Thyroid gland (tissue), 4 donors: ENCODE data around the gene NR5A2.

Source experiments
- CTCF ChIP-seq, 6 experiments: fragments of 200-600 bp in 3 of 6; fragments of 450-650 bp in 3 of 6; sonication (generic) in 3 of 6; IDR thresholded peaks; one replicate each; pipeline ENCODE4 v1.5.1; 2016 to 2019; ENCODE audit warnings: antibody characterized with exemption in 6 of 6, mild to moderate bottlenecking in 2 of 6, inconsistent platforms in 1 of 6, moderate library complexity in 1 of 6
- POLR2A ChIP-seq, 2 donors: fragments of 450-650 bp; IDR thresholded peaks; one replicate each; pipeline ENCODE4 v1.6.1; 2017; ENCODE audit warnings: antibody characterized with exemption in 2 of 2, mild to moderate bottlenecking in 2 of 2, moderate library complexity in 1 of 2

DNA sequence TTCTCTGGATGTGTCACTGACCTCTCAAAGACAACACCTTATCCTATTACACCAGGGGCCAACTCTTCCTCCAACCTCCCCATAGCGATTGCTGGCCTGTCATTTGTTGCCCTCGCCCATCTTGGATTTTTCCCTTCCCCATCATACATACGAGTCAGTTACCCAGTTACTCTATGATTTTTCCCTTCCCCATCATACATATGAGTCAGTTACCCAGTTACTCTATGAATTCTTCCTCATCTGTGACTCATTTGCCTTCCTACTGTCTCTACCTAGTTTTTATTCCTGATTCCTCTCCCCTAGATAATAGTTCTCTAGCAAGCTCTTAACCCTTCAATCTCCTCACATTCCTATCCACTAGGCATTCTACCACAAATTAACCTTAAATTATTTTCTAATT is 178.8 kb downstream of the NR5A2 start:
- TF ChIP-seq CTCF (IDR thresholded peaks at IDR 0.05) (no peak), POLR2A (IDR thresholded peaks at IDR 0.05) (no peak)
